ENCODE data around the gene PLCE1. TPM values are rescaled to one million over a fixed set of nuclear protein-coding genes. Genes with fewer than 3 reads are reported as not detected.

Gene PLCE1
- total RNA-seq, 1 experiment from 2014 or later = 0.13 TPM

GRCh38 chr10:93991114-93991513, 2.6 kb upstream of the PLCE1 start:
- H2BK15ac ChIP-seq (ENCODE audit: low read depth, low read length) = no peak overlapping the region
- Mint-ChIP-seq H3K27ac (no peak overlapping the region; a peak in 1 of 7 replicates), H3K36me3 (ENCODE audit: insufficient read depth in 1 of 3, low read depth in 3 of 3) (no peaks in the 10 kb centered on the region), H3K4me1 (peaks cover 17 to 21% of the 10 kb centered on the region in 2 experiments), H3K27me3 (ENCODE audit: low read depth) (peaks cover 86% of the 10 kb centered on the region), H3K9me3 (no peaks in the 10 kb centered on the region; a peak in 2 of 5 replicates), H3K4me3 (no peak overlapping the region)
- peaks cover 38% of the 10 kb centered on the region for H3K27me3 ChIP-seq (ENCODE audit: insufficient read depth, low read length)
- no peak overlapping the region for H4K5ac ChIP-seq (ENCODE audit: insufficient read length, low read depth, low read length)
- H4K20me1 ChIP-seq (ENCODE audit: control insufficient read depth, insufficient read depth, insufficient read length) = no peaks in the 10 kb centered on the region
- no peak overlapping the region for H3K27ac ChIP-seq (ENCODE audit: insufficient read length, low read depth, low read length)
- no peak overlapping the region for H3K23ac ChIP-seq (ENCODE audit: insufficient read length, low read depth, low read length)
- no peak overlapping the region for H3K18ac ChIP-seq (ENCODE audit: insufficient read length, low read depth, low read length)
- H3K4me2 ChIP-seq (ENCODE audit: insufficient read depth, insufficient read length, low read length) = no peak overlapping the region
- no peak overlapping the region for H3K9ac ChIP-seq (ENCODE audit: extremely low read depth, insufficient read length, low read length)
- no peaks in the 10 kb centered on the region for H3K79me1 ChIP-seq (ENCODE audit: insufficient read depth, low read depth, low read length, poor library complexity, severe bottlenecking)
- peaks cover 6% of the 10 kb centered on the region for H3K23me2 ChIP-seq (ENCODE audit: insufficient read length, low read depth, low read length, poor library complexity, severe bottlenecking)
- H2BK20ac ChIP-seq (ENCODE audit: low read depth, low read length, poor library complexity, severe bottlenecking) = no peak overlapping the region
- H2AK5ac ChIP-seq (ENCODE audit: insufficient read length, low read length) = no peak overlapping the region
- H3K56ac ChIP-seq (ENCODE audit: insufficient read length, low read depth, low read length) = no peak overlapping the region
- no peak overlapping the region for H2AFZ ChIP-seq (ENCODE audit: low read length)
- no peak overlapping the region for H3T11ph ChIP-seq (ENCODE audit: low read length)
- DNase-seq = no peak
- no peak overlapping the region for H3K14ac ChIP-seq (ENCODE audit: insufficient read depth, low read length)
- no peaks in the 10 kb centered on the region for H3K9me3 ChIP-seq (ENCODE audit: control insufficient read depth, low read depth, low read length)
- no peak overlapping the region for H2BK5ac ChIP-seq (ENCODE audit: insufficient read length, low read length)
- H4K91ac ChIP-seq (ENCODE audit: insufficient read length, low read depth, low read length) = no peak overlapping the region
- H2BK12ac ChIP-seq (ENCODE audit: insufficient read length, low read depth, low read length) = no peak overlapping the region
- H3K4ac ChIP-seq (ENCODE audit: low read depth, low read length) = no peak overlapping the region
- H3K79me2 ChIP-seq (ENCODE audit: insufficient read depth, low read length) = no peaks in the 10 kb centered on the region
- no peak overlapping the region for H2BK120ac ChIP-seq (ENCODE audit: low read depth, low read length, poor library complexity, severe bottlenecking)
- H3K4me1 ChIP-seq (ENCODE audit: insufficient read depth, low read length) = no peaks in the 10 kb centered on the region
- no CpG with 5 or more reads among the region's 4 CpGs for WGBS (ENCODE audit: extremely low coverage, insufficient read length, low lambda C conversion rate)
- H4K8ac ChIP-seq (replicated peaks; ENCODE audit: insufficient read length, low read depth, low read length) = no peak overlapping the region
- no peak for TF ChIP-seq CTCF (conservative IDR thresholded peaks at IDR 0.05)

Data from H9 (cell line).